GM12864 (cell line): ENCODE data around the gene ANKLE1.

Experiments
- DNase-seq: peaks from one replicate; pipeline ENCODE4 v3.0.0-alpha.2; 2011; ENCODE audit warnings: low read depth
- H3K4me3 ChIP-seq: 2 replicates; pipeline ENCODE4 v1.5.1; 2011; ENCODE audit warnings: mild to moderate bottlenecking, low read depth, low read length, control low read depth
- CTCF ChIP-seq: IDR thresholded peaks from 2 replicates; pipeline ENCODE4 v1.5.1; 2011; ENCODE audit warnings: low read depth, mild to moderate bottlenecking, moderate library complexity, low read length, control low read depth, inconsistent platforms; ENCODE audit errors: missing control alignments

Gene ANKLE1

GRCh38 chr19:17327654-17328516 is 46.2 kb downstream of the ANKLE1 start:
- no peak for TF ChIP-seq CTCF
- no peak for DNase-seq
- H3K4me3 ChIP-seq, result peak overlapping the region; percentile 11

- DNase-seq, result no peak
- no peak for TF ChIP-seq CTCF
- peak overlapping the region; percentile 11 for H3K4me3 ChIP-seq
These were observed 47.0 kb downstream of the ANKLE1 start for GRCh38 chr19:17328517-17329365.

- no peak for DNase-seq
- H3K4me3 ChIP-seq, result no peak overlapping the region
- no peak for TF ChIP-seq CTCF
These were observed 47.9 kb downstream of the ANKLE1 start for GRCh38 chr19:17329366-17330261.

- no peak for TF ChIP-seq CTCF
- H3K4me3 ChIP-seq, result no peak overlapping the region
- DNase-seq, result no peak
These were observed 48.8 kb downstream of the ANKLE1 start for GRCh38 chr19:17330262-17331044.

- no peak for TF ChIP-seq CTCF
- DNase-seq, result no peak
These were observed 49.4 kb downstream of the ANKLE1 start for GRCh38 chr19:17331045-17331558.

GRCh38 chr19:17332360-17332676 is 50.6 kb downstream of the ANKLE1 start:
- no peak overlapping the region for H3K4me3 ChIP-seq
- no peak for TF ChIP-seq CTCF
- no peak for DNase-seq

More at GRCh38 chr19:17331045-17331558, 49.4 kb downstream of the ANKLE1 start:
- no peak overlapping the region for H3K4me3 ChIP-seq
